Endothelial cell of umbilical vein (primary cell): ENCODE measurements around the gene NR3C2. TPM values are rescaled to one million over a fixed set of nuclear protein-coding genes. Genes with fewer than 3 reads are reported as not detected.
A peak's percentile ranks its signal among the peaks of the same experiment; 100 is the strongest.

Source experiments
- BruUV-seq: library from RNA; stranded (reverse); fragments of 400-500 nt; replicated peaks from 2 replicates; lab custom pipeline; 2021; lab: Mats Ljungman, UMichigan
- CTCF ChIA-PET: fragments of 300-600, 350-600 bp; sonication (Branson Sonifier 250); formaldehyde crosslinking; loops from one replicate; lab custom pipeline; 2021; ENCODE audit warnings: antibody characterized with exemption, inconsistent platforms; lab: Charles Lee
- POLR2A ChIA-PET: fragments of 300-600, 350-600 bp; sonication (Branson Sonifier 250); formaldehyde crosslinking; loops from one replicate; lab custom pipeline; 2021; ENCODE audit warnings: antibody characterized with exemption, inconsistent platforms; lab: Charles Lee
- DNase-seq: peaks from one replicate; pipeline ENCODE4 v3.0.0-alpha.2; 2011; ENCODE audit warnings: low read depth, low spot score
- FAIRE-seq: peaks from 2 replicates; lab custom pipeline; 2011; peaks lifted over from hg19 to GRCh38; lab: Jason Lieb, UNC
- H2AFZ ChIP-seq: 2 replicates; pipeline ENCODE4 v1.6.0; 2012; ENCODE audit warnings: low read depth, low read length, control low read depth, inconsistent platforms
- H3K27ac ChIP-seq: 2 replicates; pipeline ENCODE4 v1.5.1; 2011; ENCODE audit warnings: low read depth, mild to moderate bottlenecking, control low read depth, low read length, moderate library complexity; ENCODE audit not compliant: insufficient read depth
- H3K27me3 ChIP-seq, 2 experiments: 2 replicates each; pipeline versions ENCODE4 v1.6.0 to v1.6.1; 2011; ENCODE audit warnings: low read length in 2 of 2, mixed read lengths in 1 of 2; ENCODE audit not compliant: control insufficient read depth in 2 of 2, insufficient read depth in 2 of 2
- H3K36me3 ChIP-seq, 2 experiments: 2 replicates in 1 of 2; 3 replicates in 1 of 2; pipeline ENCODE4 v1.5.1; 2011; ENCODE audit warnings: low read length in 2 of 2, mild to moderate bottlenecking in 1 of 2, moderate library complexity in 1 of 2; ENCODE audit not compliant: control insufficient read depth in 2 of 2, insufficient read depth in 2 of 2; ENCODE audit errors: extremely low read depth in 1 of 2
- H3K4me1 ChIP-seq: 3 replicates; pipeline ENCODE4 v1.5.1; 2011; ENCODE audit warnings: mild to moderate bottlenecking, low read length; ENCODE audit not compliant: control insufficient read depth, insufficient read depth; ENCODE audit errors: extremely low read depth
- H3K4me2 ChIP-seq: 2 replicates; pipeline ENCODE4 v1.6.1; 2011; ENCODE audit warnings: low read length, control low read depth, mixed read lengths; ENCODE audit not compliant: insufficient read depth
- H3K4me3 ChIP-seq, 3 experiments: fragments of 200-600 bp in 1 of 3; sonication (generic), shearing (Covaris generic) in 1 of 3; replicated peaks in 1 of 3; 2 replicates each; pipeline ENCODE4 v1.5.1; 2011 to 2016; ENCODE audit warnings: control low read depth in 3 of 3, low read length in 3 of 3, mild to moderate bottlenecking in 2 of 3, inconsistent platforms in 1 of 3, low read depth in 1 of 3, moderate library complexity in 1 of 3; ENCODE audit not compliant: insufficient read depth in 1 of 3
- H3K79me2 ChIP-seq: 2 replicates; pipeline ENCODE4 v1.6.0; 2012; ENCODE audit warnings: low read length, inconsistent platforms; ENCODE audit not compliant: control insufficient read depth, insufficient read depth
- H3K9ac ChIP-seq: replicated peaks from 2 replicates; pipeline ENCODE3; 2011; ENCODE audit warnings: low read length, control low read depth; ENCODE audit not compliant: insufficient read depth; ENCODE audit errors: extremely low read depth
- H3K9me1 ChIP-seq: replicated peaks from 3 replicates; pipeline ENCODE4 v1.6.0; 2011; ENCODE audit warnings: mild to moderate bottlenecking, low read length; ENCODE audit not compliant: control insufficient read depth, insufficient read depth; ENCODE audit errors: extremely low read depth
- H3K9me3 ChIP-seq: replicated peaks from 2 replicates; pipeline ENCODE4 v1.5.1; 2012; ENCODE audit warnings: low read length, inconsistent platforms; ENCODE audit not compliant: control insufficient read depth, insufficient read depth
- H4K20me1 ChIP-seq: replicated peaks from 2 replicates; pipeline ENCODE3; 2011; ENCODE audit warnings: mild to moderate bottlenecking, low read length; ENCODE audit not compliant: control insufficient read depth, insufficient read depth; ENCODE audit errors: extremely low read depth
- CTCF ChIP-seq, 2 donors: IDR thresholded peaks; 1 replicate in 1 of 2; 2 replicates in 1 of 2; pipeline ENCODE4 v1.5.1; 2011; ENCODE audit warnings: low read length in 2 of 2, mild to moderate bottlenecking in 2 of 2, moderate library complexity in 2 of 2, control low read depth in 1 of 2, inconsistent platforms in 1 of 2, low read depth in 1 of 2; ENCODE audit not compliant: insufficient read depth in 1 of 2; ENCODE audit errors: extremely low read depth in 1 of 2
- EZH2 ChIP-seq: IDR thresholded peaks from 2 replicates; pipeline ENCODE4 v1.6.1; 2012; ENCODE audit warnings: borderline replicate concordance, low read depth, mild to moderate bottlenecking, moderate library complexity, low read length, inconsistent platforms; ENCODE audit not compliant: severe bottlenecking
- FOS ChIP-seq: IDR thresholded peaks from 2 replicates; pipeline ENCODE4 v1.6.1; 2011; ENCODE audit warnings: mild to moderate bottlenecking, low read length, moderate library complexity, borderline replicate concordance; ENCODE audit not compliant: insufficient read depth
- GATA2 ChIP-seq: IDR thresholded peaks from 2 replicates; pipeline ENCODE4 v1.7.0; 2011; ENCODE audit warnings: low read depth, mild to moderate bottlenecking, moderate library complexity, mixed read lengths, low read length; ENCODE audit not compliant: insufficient read length, insufficient read depth
- JUN ChIP-seq: IDR thresholded peaks from 2 replicates; pipeline ENCODE4 v1.6.1; 2011; ENCODE audit warnings: borderline replicate concordance, low read depth; ENCODE audit not compliant: insufficient read length, insufficient read depth
- MYC ChIP-seq: IDR thresholded peaks from one replicate; pipeline ENCODE4 v1.6.1; 2011; ENCODE audit warnings: mild to moderate bottlenecking, low read depth, low read length
- POLR2A ChIP-seq: IDR thresholded peaks from 2 replicates; pipeline ENCODE4 v1.6.1; 2012; ENCODE audit warnings: low read depth, mild to moderate bottlenecking, control low read depth, low read length
- POLR2AphosphoS5 ChIP-seq: IDR thresholded peaks from 2 replicates; pipeline ENCODE4 v1.6.1; 2012; ENCODE audit warnings: low read depth, mild to moderate bottlenecking, control low read depth, low read length, moderate library complexity; ENCODE audit not compliant: insufficient read depth
- dilution Hi-C: fragments of 300-500 bp; cut with MboI; formaldehyde crosslinking; loops from one replicate; pipeline ENCODE4 v1.15.0; 2019; ENCODE audit warnings: low sequenced_read_pairs; ENCODE audit not compliant: extremely low pct_ligation_motif_present
- intact Hi-C: fragments of 100-400 bp; cut with micrococcal nuclease; formaldehyde crosslinking; loops from one replicate; pipeline ENCODE4 v1.10.0; 2022
- polyA plus RNA-seq, 4 experiments: library from polyadenylated mRNA; depleted of rRNA in 3 of 4; stranded (reverse) in 3 of 4; unstranded in 1 of 4; fragments of >200 nt; gene quantifications; 2 replicates each; pipeline versions ENCODE4 v1.2.1 to v1.2.3, GENCODE V29; 2011 to 2012; ENCODE audit warnings: missing spikeins in 1 of 4
- total RNA-seq: library from RNA; stranded (reverse); gene quantifications from 2 replicates; pipeline ENCODE4 v1.2.3, GENCODE V29; 2021
- TF ChIP-seq, protein P1 (sequence below): IDR thresholded peaks from 2 replicates; pipeline ENCODE4 v1.6.1; 2011; ENCODE audit not compliant: insufficient read depth, insufficient read length

Gene NR3C2
- total and polyA plus RNA-seq, 2 donors (not counting 3 experiments of a cell fraction or from before 2014, with no cell fraction given): 4.8 to 16.4 TPM

DNA sequence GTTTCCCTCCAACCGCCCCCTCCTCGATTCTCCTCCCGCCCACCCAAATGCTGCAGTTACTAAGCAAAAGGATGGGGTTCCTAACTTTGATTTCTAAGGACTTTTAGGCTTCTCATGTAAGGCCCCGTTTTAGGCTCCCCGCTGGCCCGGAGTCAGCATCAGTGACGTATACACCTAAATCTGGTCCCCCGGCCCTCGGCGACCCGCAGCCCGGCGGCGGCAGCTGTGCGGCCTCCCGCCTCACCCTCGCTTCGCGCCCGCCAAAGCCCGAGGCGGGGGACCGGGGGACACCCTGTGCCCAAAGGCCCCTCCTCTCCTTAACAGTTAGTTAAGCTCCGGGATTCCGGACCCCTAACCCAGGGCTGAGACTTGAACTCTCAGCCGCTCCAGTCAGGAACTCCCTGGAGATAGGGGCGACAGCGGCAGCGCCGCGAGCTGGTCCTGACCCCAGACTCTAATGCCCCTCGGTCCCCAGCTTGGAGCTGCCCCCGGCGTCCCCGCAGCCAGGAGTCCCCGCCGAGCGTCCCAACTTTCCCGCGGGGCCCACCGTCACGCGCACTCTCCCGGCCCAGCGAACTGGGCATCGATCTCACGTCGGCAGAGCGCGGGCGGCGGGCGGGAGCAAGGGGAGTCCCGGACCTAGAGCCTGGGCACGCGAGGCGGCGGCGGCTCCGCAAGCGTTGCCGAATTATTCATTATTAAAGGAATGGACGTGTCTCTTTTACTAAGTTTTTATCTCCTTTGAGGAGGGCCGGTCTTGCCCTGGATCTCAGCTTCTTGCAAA is 1.5 kb upstream of the NR3C2 start:
- ChIA-PET POLR2A (interaction anchor here (0.7 kb wide), 1 partner anchor 427 kb away, joined by 3 read pairs; no protein-coding TSS in a partner anchor), CTCF (interaction anchor here (0.6 to 2.5 kb wide), 8 partner anchors 9 to 588 kb away, joined by 3 to 24 read pairs (median 4); no protein-coding TSS in a partner anchor)
- Histone ChIP-seq H3K4me3 (peak overlapping the region; percentile 88 to 98 (median 94)), H3K27ac (peak overlapping the region; percentile 62), H3K4me2 (peak overlapping the region; percentile 95), H2AFZ (peak overlapping the region; percentile 95), H3K9ac (peak overlapping the region; percentile 87), H3K9me1 (no peaks in the 10 kb centered on the region), H3K27me3 (no peaks in the 10 kb centered on the region), H4K20me1 (no peaks in the 10 kb centered on the region), H3K36me3 (no peaks in the 10 kb centered on the region), H3K9me3 (no peaks in the 10 kb centered on the region), H3K4me1 (peaks cover 31% of the 10 kb centered on the region), H3K79me2 (peaks cover 12% of the 10 kb centered on the region)
- peak; percentile 45 for DNase-seq
- no peak for TF ChIP-seq POLR2AphosphoS5
- no peak for TF ChIP-seq MYC
- TF ChIP-seq POLR2A: no peak
- no peak for TF ChIP-seq FOS
- no peak for TF ChIP-seq EZH2
- TF ChIP-seq CTCF (IDR thresholded peaks at IDR 0.05; ENCODE audit: extremely low read depth in 1 of 2, insufficient read depth in 1 of 2, low read depth in 1 of 2, low read length in 2 of 2): no peak
- no peak for TF ChIP-seq GATA2
- TF ChIP-seq, protein P1, sequence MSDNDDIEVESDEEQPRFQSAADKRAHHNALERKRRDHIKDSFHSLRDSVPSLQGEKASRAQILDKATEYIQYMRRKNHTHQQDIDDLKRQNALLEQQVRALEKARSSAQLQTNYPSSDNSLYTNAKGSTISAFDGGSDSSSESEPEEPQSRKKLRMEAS: no peak
- TF ChIP-seq JUN: no peak
- dilution Hi-C loops: no loop called here
- intact Hi-C loops: loop anchor here (1.0 to 10.0 kb wide), 11 partner anchors 89 to 829 kb away; partner anchors contain the start of gene TMEM184C
- peak; percentile 28 for FAIRE-seq
- BruUV-seq: TSS peak; percentile 2
